Measurements from ENCODE around the gene CRX.
A peak's percentile ranks its signal among the peaks of the same experiment; 100 is the strongest.
"Not testable (repeated sequence)": the region's sequence is repeated elsewhere in the genome, so short reads cannot be mapped to it uniquely, and the experiment has no call there.

The CRX gene

GRCh38 chr19:47821460-47822020 is at the start of gene CRX:
Gene CRX (plus strand): TSS chr19:47821937. CDS start chr19:47834444, 12,507 bp downstream.
- no peak for DNase-seq

GRCh38 chr19:47776568-47776967 is 45.2 kb upstream of the CRX start:
- DNase-seq = peak in 3 of 14 donors; percentile 13 to 20 (median 20)

GRCh38 chr19:47777245-47778048 is 44.3 kb upstream of the CRX start:
- DNase-seq = not testable (repeated sequence)

GRCh38 chr19:47778049-47778953 is 43.4 kb upstream of the CRX start, which contains the start of gene SELENOW:
Gene SELENOW (plus strand): TSS chr19:47778703. CDS start chr19:47778786, 83 bp downstream.
- peak; percentile 53 to 92 (median 84) for DNase-seq

GRCh38 chr19:47778954-47779351 is 42.8 kb upstream of the CRX start:
- DNase-seq = peak in 12 of 14 donors; percentile 34 to 67 (median 58)

GRCh38 chr19:47779524-47780214 is 42.1 kb upstream of the CRX start:
- peak in 7 of 14 donors; percentile 11 to 79 (median 21) for DNase-seq

GRCh38 chr19:47780215-47780551 is 41.6 kb upstream of the CRX start:
- peak in 1 of 14 donors; percentile 42 for DNase-seq

GRCh38 chr19:47781590-47782262 is 40.0 kb upstream of the CRX start:
- peak in 12 of 14 donors; percentile 20 to 69 (median 45) for DNase-seq

- no peak for DNase-seq
Observed at GRCh38 chr19:47786566-47786965, 35.2 kb upstream of the CRX start.

- DNase-seq = not testable (repeated sequence)
Observed at GRCh38 chr19:47787307-47787706, 34.4 kb upstream of the CRX start.

- DNase-seq = not testable (repeated sequence)
Observed at GRCh38 chr19:47789811-47790210, 31.9 kb upstream of the CRX start.

- DNase-seq = peak in 12 of 14 donors; percentile 12 to 78 (median 40)
Observed at GRCh38 chr19:47790398-47790814, 31.3 kb upstream of the CRX start.

- no peak for DNase-seq
Observed at GRCh38 chr19:47792616-47793015, 29.1 kb upstream of the CRX start.

GRCh38 chr19:47794526-47794925 is 27.2 kb upstream of the CRX start:
- no peak for DNase-seq

- no peak for DNase-seq
Observed at GRCh38 chr19:47796785-47797184, 25.0 kb upstream of the CRX start.

- no peak for DNase-seq
Observed at GRCh38 chr19:47797996-47798903, 23.5 kb upstream of the CRX start.

GRCh38 chr19:47798904-47799266 is 22.9 kb upstream of the CRX start:
- DNase-seq = no peak

- no peak for DNase-seq
Observed at GRCh38 chr19:47801270-47801669, 20.5 kb upstream of the CRX start.

- DNase-seq = no peak
Observed at GRCh38 chr19:47802521-47803043, 19.2 kb upstream of the CRX start.

GRCh38 chr19:47803148-47803547 is 18.6 kb upstream of the CRX start:
- not testable (repeated sequence) for DNase-seq
